Gastrocnemius medialis (tissue), 4 donors: Measurements from ENCODE around the gene LRWD1. TPM values are rescaled to one million over a fixed set of nuclear protein-coding genes. Genes with fewer than 3 reads are reported as not detected.
A peak's percentile ranks its signal among the peaks of the same experiment; 100 is the strongest.

Source experiments
- ATAC-seq, 2 donors: fragments of 150-250 bp; one replicate each; pipeline ENCODE4 v1.9.1; 2016
- DNase-seq, 2 donors: peaks; one replicate each; pipeline ENCODE4 v3.0.0-alpha.2; 2019
- H3K27ac ChIP-seq, 4 donors: fragments of 200-600 bp; sonication (generic); 1 replicate in 1 of 4; 2 replicates in 3 of 4; pipeline ENCODE4 v1.5.1; 2016 to 2018; ENCODE audit warnings: mild to moderate bottlenecking in 2 of 4, moderate library complexity in 1 of 4
- H3K27me3 ChIP-seq, 3 donors: fragments of 200-600 bp; sonication (generic) in 2 of 3; 1 replicate in 1 of 3; 2 replicates in 2 of 3; pipeline versions ENCODE4 v1.5.1 to v1.6.0; 2016 to 2019; ENCODE audit warnings: mild to moderate bottlenecking in 1 of 3, moderate library complexity in 1 of 3
- H3K36me3 ChIP-seq, 2 donors: fragments of 200-600 bp; sonication (generic) in 1 of 2; one replicate each; pipeline ENCODE4 v1.5.1; 2017 to 2018
- H3K4me1 ChIP-seq, 2 donors: fragments of 200-600 bp; sonication (generic) in 1 of 2; one replicate each; pipeline ENCODE4 v1.5.1; 2016 to 2017; ENCODE audit warnings: mild to moderate bottlenecking in 2 of 2
- H3K4me3 ChIP-seq, 4 donors: fragments of 200-600 bp; sonication (generic) in 3 of 4; 1 replicate in 1 of 4; 2 replicates in 3 of 4; pipeline ENCODE4 v1.5.1; 2016 to 2019; ENCODE audit warnings: mild to moderate bottlenecking in 2 of 4
- H3K9me3 ChIP-seq, 3 donors: fragments of 200-600 bp; sonication (generic) in 2 of 3; 1 replicate in 1 of 3; 2 replicates in 2 of 3; pipeline ENCODE4 v1.5.1; 2016 to 2019
- POLR2A ChIP-seq, 2 donors: fragments of 450-650 bp; IDR thresholded peaks; one replicate each; pipeline ENCODE4 v1.6.1; 2017; ENCODE audit warnings: antibody characterized with exemption in 2 of 2, mild to moderate bottlenecking in 2 of 2, moderate library complexity in 2 of 2
- in situ Hi-C, 4 donors: fragments of 200-750 bp; cut with MboI; loops; one replicate each; pipeline versions ENCODE4 v1.15.0 to v1.8.0; 2017; ENCODE audit warnings: low sequenced_read_pairs in 4 of 4
- intact Hi-C: fragments of 100-400 bp; cut with DNase I; formaldehyde crosslinking; loops from one replicate; pipeline ENCODE4 v1.15.1; 2023; ENCODE audit warnings: low total_unique reads
- total RNA-seq, 4 donors: library from RNA; depleted of rRNA; stranded (reverse); fragments of >200 nt; gene quantifications; one replicate each; pipeline versions ENCODE4 v1.1.0 to v1.2.3, GENCODE V29; 2016
- TF ChIP-seq, protein P1 (sequence below), 5 experiments: fragments of 450-650 bp in 3 of 5; fragments of 200-600 bp in 2 of 5; sonication (generic) in 2 of 5; IDR thresholded peaks in 4 of 5; conservative IDR thresholded peaks in 1 of 5; 1 replicate in 4 of 5; 2 replicates in 1 of 5; pipeline ENCODE4 v1.5.1; 2016 to 2019; ENCODE audit warnings: antibody characterized with exemption in 5 of 5, mild to moderate bottlenecking in 3 of 5, moderate library complexity in 3 of 5

LRWD1 gene
- total RNA-seq, 4 donors from 2014 or later = 7.5 to 24.5 (median 18.0) TPM

DNA sequence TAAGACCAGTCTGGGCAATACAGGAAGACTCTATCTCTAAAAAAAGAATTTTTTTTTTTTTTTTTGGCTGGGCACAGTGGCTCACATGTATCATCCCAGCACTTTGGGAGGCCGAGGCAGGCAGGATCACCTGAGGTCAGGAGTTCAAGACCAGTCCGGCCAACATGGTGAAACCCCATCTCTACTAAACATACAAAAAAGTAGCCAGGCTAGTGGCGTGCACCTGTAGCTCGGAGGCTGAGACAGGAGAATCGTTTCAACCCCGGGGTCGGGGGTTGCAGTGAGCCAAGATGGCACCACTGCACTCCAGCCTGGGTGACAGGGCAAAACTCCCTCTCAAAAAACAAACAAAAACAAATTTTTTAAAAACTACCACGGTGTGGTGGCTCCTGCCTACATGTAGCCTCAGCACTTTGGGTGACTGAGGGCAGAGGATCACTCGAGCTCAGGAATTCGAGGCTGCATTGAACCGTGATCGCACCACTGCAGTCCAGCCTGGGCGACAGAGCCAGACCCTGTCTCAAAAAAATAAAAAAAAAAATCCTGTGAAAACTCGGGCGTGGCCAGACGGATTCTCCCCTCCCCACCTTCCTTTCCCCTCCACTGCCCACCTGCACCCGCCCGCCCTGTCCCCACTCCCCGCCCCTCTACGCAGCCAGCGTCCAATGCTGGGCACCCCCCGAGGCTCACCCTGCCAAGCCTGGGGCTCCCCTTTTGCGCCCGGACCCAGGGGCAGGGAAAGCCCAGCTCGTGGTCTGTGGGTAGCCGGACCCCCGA lies 32.2 kb upstream of the LRWD1 start:
- TF ChIP-seq POLR2A (IDR thresholded peaks at IDR 0.05) = no peak
- TF ChIP-seq, protein P1, sequence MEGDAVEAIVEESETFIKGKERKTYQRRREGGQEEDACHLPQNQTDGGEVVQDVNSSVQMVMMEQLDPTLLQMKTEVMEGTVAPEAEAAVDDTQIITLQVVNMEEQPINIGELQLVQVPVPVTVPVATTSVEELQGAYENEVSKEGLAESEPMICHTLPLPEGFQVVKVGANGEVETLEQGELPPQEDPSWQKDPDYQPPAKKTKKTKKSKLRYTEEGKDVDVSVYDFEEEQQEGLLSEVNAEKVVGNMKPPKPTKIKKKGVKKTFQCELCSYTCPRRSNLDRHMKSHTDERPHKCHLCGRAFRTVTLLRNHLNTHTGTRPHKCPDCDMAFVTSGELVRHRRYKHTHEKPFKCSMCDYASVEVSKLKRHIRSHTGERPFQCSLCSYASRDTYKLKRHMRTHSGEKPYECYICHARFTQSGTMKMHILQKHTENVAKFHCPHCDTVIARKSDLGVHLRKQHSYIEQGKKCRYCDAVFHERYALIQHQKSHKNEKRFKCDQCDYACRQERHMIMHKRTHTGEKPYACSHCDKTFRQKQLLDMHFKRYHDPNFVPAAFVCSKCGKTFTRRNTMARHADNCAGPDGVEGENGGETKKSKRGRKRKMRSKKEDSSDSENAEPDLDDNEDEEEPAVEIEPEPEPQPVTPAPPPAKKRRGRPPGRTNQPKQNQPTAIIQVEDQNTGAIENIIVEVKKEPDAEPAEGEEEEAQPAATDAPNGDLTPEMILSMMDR (IDR thresholded peaks at IDR 0.05 in 4 of 5, conservative IDR thresholded peaks at IDR 0.05 in 1 of 5) = no peak
- Histone ChIP-seq H3K9me3 (no peaks in the 10 kb centered on the region), H3K27ac (peak overlapping the region in 2 of 4 donors; percentile 20 to 49), H3K27me3 (no peaks in the 10 kb centered on the region), H3K4me3 (peak overlapping the region; percentile 54 to 70 (median 65)), H3K36me3 (no peaks in the 10 kb centered on the region), H3K4me1 (peaks cover 9% of the 10 kb centered on the region in 2 donors)
- in situ Hi-C loops (no loop called here), intact Hi-C loops (no loop called here)
- no peak for DNase-seq
- ATAC-seq = peak in 1 of 2 donors; percentile 26

DNA sequence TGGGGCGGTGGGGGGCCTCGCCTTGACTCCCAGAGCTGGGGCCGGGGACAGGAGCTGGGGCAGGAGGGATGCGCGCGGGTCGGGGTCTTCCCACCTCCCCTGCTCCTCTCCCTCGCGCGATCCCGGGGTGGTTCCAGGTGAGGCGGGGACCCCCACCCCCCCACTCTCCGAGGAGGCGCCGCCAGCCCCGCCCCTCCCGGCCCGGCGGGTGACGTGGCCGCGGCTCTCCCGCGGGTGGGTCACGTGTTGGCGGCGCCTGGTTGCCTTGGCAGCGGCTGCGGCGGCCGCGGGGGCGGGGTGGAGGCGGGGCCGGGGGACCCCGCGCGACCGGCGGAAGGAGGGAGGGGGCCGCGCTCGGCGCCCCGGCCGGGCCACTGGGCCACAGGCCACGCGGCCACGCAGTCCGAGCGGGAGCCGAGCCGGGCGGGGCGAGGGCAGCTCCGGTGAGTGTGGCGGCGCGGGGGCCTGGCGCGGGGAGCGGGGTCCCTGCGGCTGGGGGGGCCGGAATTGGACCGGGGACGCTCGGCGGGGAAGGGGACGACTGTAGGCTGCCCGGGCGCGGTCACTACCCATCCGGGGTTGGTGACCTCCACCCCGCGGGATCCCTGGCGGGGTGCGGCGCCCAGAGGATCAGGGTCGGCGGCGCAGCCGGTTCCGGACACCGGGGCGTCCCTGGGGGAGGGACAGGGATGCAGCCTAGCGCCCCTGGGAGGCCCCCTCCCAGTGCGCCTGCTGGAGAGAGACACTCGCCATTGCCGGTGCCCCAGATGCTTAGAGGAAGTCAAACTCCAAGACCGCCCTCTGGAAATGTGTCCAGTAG lies 31.4 kb upstream of the LRWD1 start, which contains the start of gene ORAI2:
TSS of gene ORAI2 (plus strand) at position 357 of the 820 bp plus-strand sequence. CDS start 5,382 bp downstream, outside the sequence.
- peak within 1 kb of the TSS in 3 of 4 donors; percentile 38 to 49 (median 39) for H3K27ac ChIP-seq
- in situ Hi-C loops = no loop called here
- no peaks in the 10 kb centered on the region for H3K9me3 ChIP-seq
- peak; percentile 32 to 47 for DNase-seq
- peaks cover 9% of the 10 kb centered on the region in 2 donors for H3K4me1 ChIP-seq
- peak; percentile 68 to 72 for ATAC-seq
- no peaks in the 10 kb centered on the region for H3K27me3 ChIP-seq
- intact Hi-C loops = no loop called here
- TF ChIP-seq, protein P1 (IDR thresholded peaks at IDR 0.05 in 4 of 5, conservative IDR thresholded peaks at IDR 0.05 in 1 of 5) = no peak
- TF ChIP-seq POLR2A (IDR thresholded peaks at IDR 0.05) = no peak
- peak within 1 kb of the TSS; percentile 55 to 75 (median 66) for H3K4me3 ChIP-seq
- H3K36me3 ChIP-seq = no peaks in the 10 kb centered on the region

GRCh38 chr7:102434039-102434486 lies 30.7 kb upstream of the LRWD1 start:
- in situ Hi-C loops = no loop called here
- TF ChIP-seq POLR2A (IDR thresholded peaks at IDR 0.05) = no peak
- TF ChIP-seq, protein P1 (IDR thresholded peaks at IDR 0.05 in 4 of 5, conservative IDR thresholded peaks at IDR 0.05 in 1 of 5) = no peak
- ATAC-seq (peak in 1 of 2 donors; percentile 18), DNase-seq (no peak)
- Histone ChIP-seq H3K27me3 (no peaks in the 10 kb centered on the region), H3K4me1 (peaks cover 9% of the 10 kb centered on the region in 2 donors), H3K36me3 (no peaks in the 10 kb centered on the region), H3K27ac (peak overlapping the region in 1 of 4 donors; percentile 49), H3K9me3 (no peaks in the 10 kb centered on the region), H3K4me3 (peak overlapping the region; percentile 55 to 75 (median 66))
- intact Hi-C loops = no loop called here

GRCh38 chr7:102436118-102436517 lies 28.7 kb upstream of the LRWD1 start:
- TF ChIP-seq POLR2A (IDR thresholded peaks at IDR 0.05) = no peak
- TF ChIP-seq, protein P1 (IDR thresholded peaks at IDR 0.05 in 4 of 5, conservative IDR thresholded peaks at IDR 0.05 in 1 of 5) = no peak
- H3K27me3 ChIP-seq = no peaks in the 10 kb centered on the region
- no peaks in the 10 kb centered on the region for H3K9me3 ChIP-seq
- H3K27ac ChIP-seq = no peak overlapping the region
- intact Hi-C loops (no loop called here), in situ Hi-C loops (no loop called here)
- no peak overlapping the region for H3K4me3 ChIP-seq
- ATAC-seq (no peak), DNase-seq (no peak)
- peaks cover 22 to 23% of the 10 kb centered on the region in 2 donors for H3K4me1 ChIP-seq
- no peaks in the 10 kb centered on the region for H3K36me3 ChIP-seq
